Mammary epithelial cell (primary cell): Measurements from ENCODE around the gene SEPTIN12.

Source experiments
- EZH2 ChIP-seq: IDR thresholded peaks from 2 replicates; pipeline ENCODE4 v1.6.1; 2012; ENCODE audit warnings: low read length, inconsistent platforms, borderline replicate concordance
- TF ChIP-seq, protein P1 (sequence below), 2 donors: IDR thresholded peaks in 1 of 2; conservative IDR thresholded peaks in 1 of 2; 2 replicates each; pipeline ENCODE4 v1.5.1; 2011 to 2012; ENCODE audit warnings: inconsistent platforms in 2 of 2, low read length in 2 of 2, mild to moderate bottlenecking in 2 of 2, control low read depth in 1 of 2, low read depth in 1 of 2; ENCODE audit not compliant: insufficient read depth in 1 of 2; ENCODE audit errors: extremely low read depth in 1 of 2

DNA sequence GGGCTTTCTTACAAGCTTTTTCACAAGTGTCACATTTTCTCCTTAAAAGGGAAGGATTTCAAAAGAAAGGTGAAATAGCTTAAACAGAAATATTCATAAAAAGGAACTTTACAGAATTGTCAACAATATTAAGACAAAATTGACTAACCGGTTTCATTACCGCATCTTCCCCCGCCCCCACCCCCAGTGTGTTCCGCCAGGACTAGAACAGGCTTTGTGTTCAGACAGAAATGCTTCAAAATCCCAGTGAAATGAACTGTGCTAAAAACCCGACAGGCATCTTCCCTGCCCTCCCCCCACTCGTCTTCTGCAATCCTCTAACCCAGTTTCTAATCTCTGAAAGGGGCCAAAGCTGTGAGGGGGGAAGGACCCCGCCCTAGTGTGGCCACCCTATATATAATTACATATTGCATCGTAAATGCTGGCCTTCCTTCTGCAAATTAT is 15.3 kb upstream of the SEPTIN12 start:
- TF ChIP-seq EZH2, result no peak
- TF ChIP-seq, protein P1, sequence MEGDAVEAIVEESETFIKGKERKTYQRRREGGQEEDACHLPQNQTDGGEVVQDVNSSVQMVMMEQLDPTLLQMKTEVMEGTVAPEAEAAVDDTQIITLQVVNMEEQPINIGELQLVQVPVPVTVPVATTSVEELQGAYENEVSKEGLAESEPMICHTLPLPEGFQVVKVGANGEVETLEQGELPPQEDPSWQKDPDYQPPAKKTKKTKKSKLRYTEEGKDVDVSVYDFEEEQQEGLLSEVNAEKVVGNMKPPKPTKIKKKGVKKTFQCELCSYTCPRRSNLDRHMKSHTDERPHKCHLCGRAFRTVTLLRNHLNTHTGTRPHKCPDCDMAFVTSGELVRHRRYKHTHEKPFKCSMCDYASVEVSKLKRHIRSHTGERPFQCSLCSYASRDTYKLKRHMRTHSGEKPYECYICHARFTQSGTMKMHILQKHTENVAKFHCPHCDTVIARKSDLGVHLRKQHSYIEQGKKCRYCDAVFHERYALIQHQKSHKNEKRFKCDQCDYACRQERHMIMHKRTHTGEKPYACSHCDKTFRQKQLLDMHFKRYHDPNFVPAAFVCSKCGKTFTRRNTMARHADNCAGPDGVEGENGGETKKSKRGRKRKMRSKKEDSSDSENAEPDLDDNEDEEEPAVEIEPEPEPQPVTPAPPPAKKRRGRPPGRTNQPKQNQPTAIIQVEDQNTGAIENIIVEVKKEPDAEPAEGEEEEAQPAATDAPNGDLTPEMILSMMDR (conservative IDR thresholded peaks at IDR 0.05 in 1 of 2, IDR thresholded peaks at IDR 0.05 in 1 of 2; ENCODE audit: extremely low read depth in 1 of 2, insufficient read depth in 1 of 2, low read depth in 1 of 2, low read length in 2 of 2), result no peak
